Measurements from ENCODE around the gene KIF6.

The KIF6 gene

DNA sequence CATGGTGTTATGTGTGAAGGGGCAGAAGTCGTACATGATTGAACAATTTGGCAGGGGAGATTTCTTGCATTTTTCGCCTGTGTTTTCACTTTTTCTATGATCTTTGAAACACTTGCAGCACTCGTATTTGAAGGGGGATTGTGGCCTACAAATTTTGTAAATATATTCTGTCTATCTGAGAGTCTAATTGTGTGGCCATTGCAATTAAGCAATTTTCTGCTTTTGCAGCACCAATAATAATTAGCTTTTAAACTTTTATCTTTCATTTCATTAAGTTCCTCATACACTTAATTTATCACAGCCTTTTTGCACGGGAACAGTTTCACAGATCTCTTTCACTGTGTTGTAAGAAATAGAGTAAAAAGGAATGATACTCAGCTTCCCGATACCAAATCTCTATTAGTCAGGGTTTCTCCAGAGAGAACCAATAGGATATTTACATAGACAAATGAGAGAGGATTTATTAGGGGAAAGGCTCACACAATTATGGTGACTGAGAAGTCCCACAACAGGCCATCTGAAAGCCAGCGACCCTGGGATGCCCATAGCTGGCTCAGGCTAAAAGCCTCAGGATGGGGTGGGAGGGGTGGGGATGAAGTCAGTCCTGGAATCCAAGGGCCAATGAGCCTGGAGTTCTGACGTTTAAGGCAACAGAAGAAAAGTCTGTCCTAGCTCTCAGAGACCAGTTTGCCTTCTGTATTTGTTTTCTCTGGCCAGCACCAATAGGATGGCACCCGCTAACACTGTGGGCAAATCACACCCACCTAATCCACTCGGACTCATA lies 58.3 kb downstream of the KIF6 start:
- no peak for DNase-seq (ENCODE audit: low spot score)
- Histone ChIP-seq H3K27ac (no peak overlapping the region), H3K4me3 (no peak overlapping the region)
- TF ChIP-seq, protein P1, sequence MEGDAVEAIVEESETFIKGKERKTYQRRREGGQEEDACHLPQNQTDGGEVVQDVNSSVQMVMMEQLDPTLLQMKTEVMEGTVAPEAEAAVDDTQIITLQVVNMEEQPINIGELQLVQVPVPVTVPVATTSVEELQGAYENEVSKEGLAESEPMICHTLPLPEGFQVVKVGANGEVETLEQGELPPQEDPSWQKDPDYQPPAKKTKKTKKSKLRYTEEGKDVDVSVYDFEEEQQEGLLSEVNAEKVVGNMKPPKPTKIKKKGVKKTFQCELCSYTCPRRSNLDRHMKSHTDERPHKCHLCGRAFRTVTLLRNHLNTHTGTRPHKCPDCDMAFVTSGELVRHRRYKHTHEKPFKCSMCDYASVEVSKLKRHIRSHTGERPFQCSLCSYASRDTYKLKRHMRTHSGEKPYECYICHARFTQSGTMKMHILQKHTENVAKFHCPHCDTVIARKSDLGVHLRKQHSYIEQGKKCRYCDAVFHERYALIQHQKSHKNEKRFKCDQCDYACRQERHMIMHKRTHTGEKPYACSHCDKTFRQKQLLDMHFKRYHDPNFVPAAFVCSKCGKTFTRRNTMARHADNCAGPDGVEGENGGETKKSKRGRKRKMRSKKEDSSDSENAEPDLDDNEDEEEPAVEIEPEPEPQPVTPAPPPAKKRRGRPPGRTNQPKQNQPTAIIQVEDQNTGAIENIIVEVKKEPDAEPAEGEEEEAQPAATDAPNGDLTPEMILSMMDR (IDR thresholded peaks at IDR 0.05): no peak

DNA sequence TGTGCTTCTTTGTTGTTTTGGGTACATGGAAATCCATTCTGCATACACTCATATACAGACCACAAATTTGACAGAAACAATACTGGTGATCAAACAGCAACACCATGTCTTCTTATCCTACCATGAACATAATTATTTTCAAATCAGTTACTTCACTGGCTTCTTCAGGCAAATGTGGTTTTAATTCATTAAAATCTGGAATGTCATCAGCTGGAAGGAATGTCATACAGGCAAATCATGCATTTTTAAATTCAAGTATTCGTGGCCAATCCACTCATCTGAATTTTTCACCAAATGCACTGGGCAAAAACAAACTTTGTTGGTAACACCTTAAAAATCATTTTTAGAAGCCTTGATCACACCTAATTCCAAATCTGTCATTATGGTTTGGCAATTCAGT lies 59.3 kb downstream of the KIF6 start:
- Histone ChIP-seq H3K4me3 (no peak overlapping the region), H3K27ac (no peak overlapping the region)
- DNase-seq (ENCODE audit: low spot score): no peak
- TF ChIP-seq, protein P1 (IDR thresholded peaks at IDR 0.05): no peak

DNA sequence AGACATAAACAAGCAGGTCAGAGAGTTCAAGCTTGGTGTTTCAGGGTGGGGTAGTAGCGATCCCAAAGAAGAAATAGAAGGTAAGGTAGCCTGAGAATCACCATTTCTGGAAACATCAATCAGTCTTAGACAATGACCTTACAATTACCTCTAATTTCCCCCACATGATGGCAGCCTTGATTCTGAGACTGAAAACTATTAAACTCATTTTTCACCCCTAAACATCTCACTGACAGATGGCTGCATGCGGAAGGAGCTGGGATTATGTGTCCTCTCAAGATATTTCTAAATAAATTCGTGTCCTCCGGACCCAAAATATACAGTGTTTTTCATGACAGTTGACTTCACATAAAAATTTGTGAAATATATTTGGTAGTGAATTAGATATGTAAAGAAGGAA lies 61.0 kb downstream of the KIF6 start:
- Histone ChIP-seq H3K4me3 (no peak overlapping the region), H3K27ac (no peak overlapping the region)
- TF ChIP-seq, protein P1 (IDR thresholded peaks at IDR 0.05): no peak
- DNase-seq (ENCODE audit: low spot score): no peak

DNA sequence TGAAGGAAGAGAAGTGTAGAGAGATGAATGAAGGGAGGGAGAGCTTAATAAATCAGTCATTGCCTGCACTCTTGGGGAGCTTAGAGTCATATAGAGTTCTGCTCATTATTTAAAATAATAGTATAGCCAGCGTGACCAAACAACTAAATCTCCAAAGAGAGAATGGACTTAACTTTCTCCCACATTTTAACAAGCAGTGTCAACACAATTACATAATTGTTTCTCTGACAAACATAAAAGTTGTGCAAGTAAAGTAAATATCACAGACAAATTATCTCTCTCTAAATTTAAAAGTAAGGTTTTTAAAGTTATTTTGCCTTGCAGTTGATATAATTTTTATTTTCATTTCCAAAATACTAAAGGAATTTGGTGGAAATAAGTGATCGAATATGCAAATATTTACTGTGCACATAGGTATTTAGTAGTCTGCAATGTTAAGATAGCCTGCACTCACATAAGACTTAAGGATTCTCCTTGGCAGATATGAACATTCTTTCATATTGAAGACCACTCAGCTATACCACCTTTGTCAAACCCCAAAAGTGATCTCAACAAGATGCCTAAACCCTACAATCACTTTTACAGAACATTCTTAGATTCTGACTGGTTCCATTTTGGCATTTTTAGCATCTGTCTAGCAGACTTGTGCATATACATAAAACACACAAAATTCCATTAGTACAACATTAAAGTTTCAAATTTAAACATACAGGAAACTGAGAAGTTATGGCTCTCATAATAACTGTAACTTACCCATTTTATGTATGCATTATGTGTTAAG lies 67.7 kb downstream of the KIF6 start:
- Histone ChIP-seq H3K27ac (no peak overlapping the region), H3K4me3 (no peak overlapping the region)
- TF ChIP-seq, protein P1 (IDR thresholded peaks at IDR 0.05): no peak
- DNase-seq (ENCODE audit: low spot score): no peak

DNA sequence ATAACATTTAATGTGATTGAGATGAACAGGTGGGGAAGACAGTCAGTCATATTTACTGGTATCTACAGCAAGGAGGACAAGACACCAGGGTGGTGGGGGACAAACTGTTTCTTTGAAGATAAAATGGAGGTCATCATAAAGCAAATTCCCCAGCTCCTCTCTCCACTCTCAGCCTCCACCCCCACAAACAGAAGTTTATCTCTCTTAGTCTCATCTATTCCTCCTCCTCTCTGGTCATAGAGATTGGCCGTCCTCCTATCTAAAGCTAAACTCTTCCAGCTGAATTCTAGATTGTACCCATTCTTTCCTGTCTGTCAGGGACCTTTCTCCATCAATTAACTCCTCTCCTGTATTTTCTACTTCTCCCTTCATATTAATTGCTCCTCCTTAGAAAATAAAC lies 71.1 kb downstream of the KIF6 start:
- no peak for DNase-seq (ENCODE audit: low spot score)
- Histone ChIP-seq H3K27ac (no peak overlapping the region), H3K4me3 (no peak overlapping the region)
- TF ChIP-seq, protein P1 (IDR thresholded peaks at IDR 0.05): no peak

DNA sequence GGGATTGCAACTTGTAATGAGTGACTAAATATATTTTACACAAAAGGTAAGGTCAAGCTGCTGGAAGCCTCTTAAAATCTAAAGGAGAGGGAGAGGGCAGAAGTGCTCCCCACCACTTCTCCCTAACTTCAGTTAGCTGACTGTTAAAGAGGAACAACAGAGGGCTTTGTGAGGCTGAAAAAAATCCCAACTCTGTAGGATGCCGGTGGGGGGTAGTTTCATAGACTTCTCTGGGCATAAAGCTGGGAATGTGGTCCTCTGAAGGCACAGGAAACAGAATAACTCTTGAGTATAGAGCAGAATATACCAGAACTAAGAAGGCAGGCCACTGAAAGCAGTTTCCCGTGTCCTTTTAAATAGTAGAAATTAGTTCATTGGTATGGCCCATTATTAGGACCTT lies 71.6 kb downstream of the KIF6 start:
- no peak for DNase-seq (ENCODE audit: low spot score)
- no peak overlapping the region for H3K4me3 ChIP-seq
- H3K27ac ChIP-seq: no peak overlapping the region
- TF ChIP-seq, protein P1 (IDR thresholded peaks at IDR 0.05): no peak

DNA sequence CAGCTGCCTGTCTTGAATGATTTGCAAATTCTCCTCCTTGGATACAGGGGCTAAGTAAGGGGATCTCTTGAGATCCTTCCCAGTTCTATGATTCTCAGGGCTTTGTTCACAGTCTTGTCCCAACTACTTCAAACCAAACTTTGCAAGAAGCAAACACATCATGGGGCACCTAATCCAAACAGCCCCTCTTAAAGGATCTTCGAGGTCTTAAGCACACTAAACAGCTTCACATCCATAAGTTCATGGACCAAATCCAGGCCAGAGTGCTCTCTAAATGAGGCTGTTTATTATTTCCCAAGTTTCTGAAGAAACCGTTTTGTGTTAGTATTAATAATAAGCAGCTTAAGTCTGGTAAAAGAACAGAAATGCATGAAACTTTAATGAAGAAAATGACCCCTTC lies 75.2 kb downstream of the KIF6 start:
- no peak for DNase-seq (ENCODE audit: low spot score)
- no peak overlapping the region for H3K27ac ChIP-seq
- TF ChIP-seq, protein P1 (IDR thresholded peaks at IDR 0.05): no peak
- H3K4me3 ChIP-seq: no peak overlapping the region
